Measurements from ENCODE around the gene KRTAP19-7. TPM values are rescaled to one million over a fixed set of nuclear protein-coding genes. Genes with fewer than 3 reads are reported as not detected.

Gene KRTAP19-7
- total RNA-seq, 1 experiment from 2014 or later = not detected

DNA sequence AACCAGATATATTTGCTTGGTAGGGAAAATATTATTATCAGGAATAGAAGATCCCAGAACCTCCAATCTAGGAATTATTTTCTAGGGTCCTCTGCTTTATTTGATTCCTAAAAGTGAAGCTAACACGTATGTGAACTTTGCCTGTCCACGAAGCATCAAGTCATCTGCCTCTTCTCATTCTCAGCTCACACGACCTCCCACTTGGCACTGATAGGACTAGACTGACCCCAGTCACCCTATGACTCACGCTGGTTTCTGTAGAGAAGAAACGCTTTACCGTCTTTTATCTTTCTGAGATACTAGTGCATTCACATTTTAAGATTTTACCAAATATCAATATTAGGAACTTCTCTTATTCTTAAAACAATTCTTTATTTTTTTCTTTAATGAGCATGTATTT lies 2.0 kb upstream of the KRTAP19-7 start:
- CTCF ChIA-PET = no interaction called here
- RAD21 ChIA-PET (ENCODE audit: low non-redundant PET in 1 of 2, low total read pairs in 2 of 2, uncharacterized antibody in 2 of 2, unreplicated experiment in 2 of 2) = no interaction called here
- POLR2A ChIA-PET = no interaction called here
- Histone ChIP-seq H3K9me2 (ENCODE audit: insufficient read depth) (no peaks in the 10 kb centered on the region), H3K4me3 (replicated peaks in 1 of 2; ENCODE audit: low read depth in 1 of 2, low read length in 2 of 2) (no peak overlapping the region), H3K27me3 (ENCODE audit: insufficient read depth, low read length) (no peaks in the 10 kb centered on the region), H2AFZ (ENCODE audit: low read depth, low read length, poor library complexity, severe bottlenecking) (no peak overlapping the region), H3K4me1 (ENCODE audit: control insufficient read depth in 1 of 2, insufficient read depth in 2 of 2, low read length in 2 of 2) (no peaks in the 10 kb centered on the region), H3K27ac (ENCODE audit: low read depth, low read length) (no peak overlapping the region), H3K36me3 (ENCODE audit: control insufficient read depth in 1 of 2, insufficient read depth in 2 of 2, low read length in 2 of 2) (no peaks in the 10 kb centered on the region), H3K79me2 (ENCODE audit: insufficient read depth, low read length) (no peaks in the 10 kb centered on the region), H4K20me1 (ENCODE audit: insufficient read depth) (no peaks in the 10 kb centered on the region), H3K9ac (ENCODE audit: low read length) (no peak overlapping the region), H3K9me3 (ENCODE audit: control insufficient read depth in 1 of 2, insufficient read depth in 1 of 2, low read depth in 1 of 2, low read length in 2 of 2) (peaks cover 0 to 16% of the 10 kb centered on the region in 2 experiments; a peak in 3 of 4 replicates), H3K4me2 (ENCODE audit: low read length) (no peak overlapping the region)
- DNase-seq (ENCODE audit: low read depth, low spot score) = no peak
- BruUV-seq (replicated peaks) = no TSS peak
- intact Hi-C loops (cut with micrococcal nuclease) = no loop called here
- TF ChIP-seq EGR1 (IDR thresholded peaks at IDR 0.05; ENCODE audit: low read depth) (no peak), CEBPB (IDR thresholded peaks at IDR 0.05; ENCODE audit: low read depth) (no peak), ATF3 (IDR thresholded peaks at IDR 0.05) (no peak), YY1 (IDR thresholded peaks at IDR 0.05; ENCODE audit: extremely low read depth, insufficient replicate concordance, low read depth, low read length) (no peak)
- ATAC-seq = no peak

- Histone ChIP-seq H3K36me3 (ENCODE audit: control insufficient read depth in 1 of 2, insufficient read depth in 2 of 2, low read length in 2 of 2) (no peaks in the 10 kb centered on the region), H3K9me2 (ENCODE audit: insufficient read depth) (no peaks in the 10 kb centered on the region), H3K27ac (ENCODE audit: low read depth, low read length) (no peak overlapping the region), H3K4me3 (replicated peaks in 1 of 2; ENCODE audit: low read depth in 1 of 2, low read length in 2 of 2) (no peak overlapping the region), H3K9me3 (ENCODE audit: control insufficient read depth in 1 of 2, insufficient read depth in 1 of 2, low read depth in 1 of 2, low read length in 2 of 2) (peaks cover 0 to 15% of the 10 kb centered on the region in 2 experiments; a peak in 3 of 4 replicates), H3K4me2 (ENCODE audit: low read length) (no peak overlapping the region), H3K79me2 (ENCODE audit: insufficient read depth, low read length) (no peaks in the 10 kb centered on the region), H3K9ac (ENCODE audit: low read length) (no peak overlapping the region), H3K4me1 (ENCODE audit: control insufficient read depth in 1 of 2, insufficient read depth in 2 of 2, low read length in 2 of 2) (no peaks in the 10 kb centered on the region), H4K20me1 (ENCODE audit: insufficient read depth) (no peaks in the 10 kb centered on the region), H3K27me3 (ENCODE audit: insufficient read depth, low read length) (no peaks in the 10 kb centered on the region), H2AFZ (ENCODE audit: low read depth, low read length, poor library complexity, severe bottlenecking) (no peak overlapping the region)
- ChIA-PET RAD21 (ENCODE audit: low non-redundant PET in 1 of 2, low total read pairs in 2 of 2, uncharacterized antibody in 2 of 2, unreplicated experiment in 2 of 2) (no interaction called here), POLR2A (no interaction called here), CTCF (no interaction called here)
- ATAC-seq (no peak), DNase-seq (ENCODE audit: low read depth, low spot score) (no peak)
- intact Hi-C loops (cut with micrococcal nuclease) = no loop called here
- no TSS peak for BruUV-seq (replicated peaks)
- TF ChIP-seq CBX3 (IDR thresholded peaks at IDR 0.05; ENCODE audit: low read depth) (no peak), EZH2 (IDR thresholded peaks at IDR 0.05) (no peak), EZH2phosphoT487 (IDR thresholded peaks at IDR 0.05; ENCODE audit: borderline replicate concordance) (no peak), YY1 (IDR thresholded peaks at IDR 0.05; ENCODE audit: extremely low read depth, insufficient replicate concordance, low read depth, low read length) (no peak), CEBPB (IDR thresholded peaks at IDR 0.05; ENCODE audit: low read depth) (no peak), ZFX (IDR thresholded peaks at IDR 0.05) (no peak), POLR2AphosphoS5 (IDR thresholded peaks at IDR 0.05; ENCODE audit: low read depth, low read length) (no peak), JUND (IDR thresholded peaks at IDR 0.05) (no peak), EGR1 (IDR thresholded peaks at IDR 0.05; ENCODE audit: low read depth) (no peak), ZNF274 (IDR thresholded peaks at IDR 0.05; ENCODE audit: low read depth, low read length) (no peak), SRF (IDR thresholded peaks at IDR 0.05; ENCODE audit: low read depth) (no peak), FOSL1 (IDR thresholded peaks at IDR 0.05; ENCODE audit: low read depth) (no peak), RAD21 (IDR thresholded peaks at IDR 0.05; ENCODE audit: low read depth) (no peak), ELF1 (IDR thresholded peaks at IDR 0.05; ENCODE audit: borderline replicate concordance, low read depth) (no peak), REST (IDR thresholded peaks at IDR 0.05; ENCODE audit: low read depth) (no peak)
- TF ChIP-seq, protein P1, sequence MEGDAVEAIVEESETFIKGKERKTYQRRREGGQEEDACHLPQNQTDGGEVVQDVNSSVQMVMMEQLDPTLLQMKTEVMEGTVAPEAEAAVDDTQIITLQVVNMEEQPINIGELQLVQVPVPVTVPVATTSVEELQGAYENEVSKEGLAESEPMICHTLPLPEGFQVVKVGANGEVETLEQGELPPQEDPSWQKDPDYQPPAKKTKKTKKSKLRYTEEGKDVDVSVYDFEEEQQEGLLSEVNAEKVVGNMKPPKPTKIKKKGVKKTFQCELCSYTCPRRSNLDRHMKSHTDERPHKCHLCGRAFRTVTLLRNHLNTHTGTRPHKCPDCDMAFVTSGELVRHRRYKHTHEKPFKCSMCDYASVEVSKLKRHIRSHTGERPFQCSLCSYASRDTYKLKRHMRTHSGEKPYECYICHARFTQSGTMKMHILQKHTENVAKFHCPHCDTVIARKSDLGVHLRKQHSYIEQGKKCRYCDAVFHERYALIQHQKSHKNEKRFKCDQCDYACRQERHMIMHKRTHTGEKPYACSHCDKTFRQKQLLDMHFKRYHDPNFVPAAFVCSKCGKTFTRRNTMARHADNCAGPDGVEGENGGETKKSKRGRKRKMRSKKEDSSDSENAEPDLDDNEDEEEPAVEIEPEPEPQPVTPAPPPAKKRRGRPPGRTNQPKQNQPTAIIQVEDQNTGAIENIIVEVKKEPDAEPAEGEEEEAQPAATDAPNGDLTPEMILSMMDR (IDR thresholded peaks at IDR 0.05 in 2 of 3, conservative IDR thresholded peaks at IDR 0.05 in 1 of 3; ENCODE audit: borderline replicate concordance in 1 of 3, insufficient read depth in 1 of 3, low read depth in 2 of 3, low read length in 2 of 3) = no peak
These were observed 843 bp upstream of the KRTAP19-7 start for GRCh38 chr21:30561957-30562356.

Measured in HCT116 (cell line).